ENCODE results near the gene C19orf47. TPM values are rescaled to one million over a fixed set of nuclear protein-coding genes. Genes with fewer than 3 reads are reported as not detected.

The C19orf47 gene
- total RNA-seq, 2 experiments from 2014 or later: 17.5 to 18.0 TPM

DNA sequence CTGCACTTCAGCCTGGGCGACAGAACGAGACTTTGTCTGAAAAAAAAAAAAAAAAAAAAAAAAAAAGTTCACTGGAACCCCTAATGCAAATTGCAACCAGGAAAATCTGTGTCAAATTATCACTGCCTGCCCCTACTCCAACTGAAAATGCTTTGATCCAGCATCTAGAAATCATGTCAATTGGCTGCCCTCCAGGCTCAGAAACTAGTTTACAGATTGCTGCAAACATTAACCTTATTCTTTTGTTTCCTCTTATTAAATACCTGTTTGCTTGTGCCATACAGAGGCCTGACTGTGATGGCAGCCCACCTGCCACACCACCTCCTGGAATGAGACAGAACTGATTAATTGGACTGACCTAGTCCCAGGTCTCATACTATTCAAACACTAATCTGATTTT, 44.4 kb downstream of the C19orf47 start:
- H3K27ac Mint-ChIP-seq: no peak overlapping the region

DNA sequence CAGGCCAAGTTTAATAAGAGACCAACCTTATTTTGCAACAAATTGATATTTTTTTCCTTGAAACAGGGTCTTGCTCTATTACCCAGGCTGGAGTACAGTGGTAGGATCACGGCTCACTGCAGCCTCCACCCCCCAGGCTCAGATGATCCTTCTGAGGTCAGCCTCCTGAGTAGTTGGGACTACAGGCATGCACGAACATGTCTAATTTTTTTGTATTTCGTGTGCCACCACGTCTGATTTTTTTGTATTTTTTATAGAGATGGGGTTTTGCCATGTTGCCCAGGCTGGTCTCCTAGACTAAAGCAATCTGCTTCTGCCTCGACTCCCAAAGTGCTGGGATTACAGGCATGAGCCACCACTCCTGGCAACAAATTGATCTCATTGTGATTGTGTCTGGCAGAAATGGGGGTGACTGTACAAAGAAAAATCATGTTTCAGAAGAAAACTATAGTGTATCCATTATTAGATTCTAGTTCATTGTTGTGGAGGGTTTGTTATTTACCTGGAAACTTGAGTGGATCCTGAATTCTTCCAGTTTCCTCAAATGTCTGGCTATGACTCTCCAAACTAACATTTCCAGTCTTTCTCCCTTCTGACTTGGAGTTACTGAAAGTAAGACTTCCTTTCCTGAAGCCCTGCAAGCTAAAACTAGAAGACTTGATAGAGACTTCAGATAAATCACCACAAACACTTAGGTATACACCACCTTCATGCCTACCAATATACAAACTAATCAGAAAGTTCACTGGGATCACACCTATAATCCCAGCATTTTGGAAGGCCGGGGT, 45.8 kb downstream of the C19orf47 start:
- intact Hi-C loops (cut with micrococcal nuclease): loop anchor here (10.0 kb wide), 1 partner anchor 222 kb away; no protein-coding TSS in a partner anchor
- Mint-ChIP-seq H3K9me3 (no peaks in the 10 kb centered on the region), H3K36me3 (ENCODE audit: low read depth) (no peaks in the 10 kb centered on the region), H3K4me1 (ENCODE audit: low read depth) (peaks cover 2% of the 10 kb centered on the region), H3K27me3 (no peaks in the 10 kb centered on the region), H3K27ac (no peak overlapping the region), H3K4me3 (no peak overlapping the region)
- TF ChIP-seq, protein P1, sequence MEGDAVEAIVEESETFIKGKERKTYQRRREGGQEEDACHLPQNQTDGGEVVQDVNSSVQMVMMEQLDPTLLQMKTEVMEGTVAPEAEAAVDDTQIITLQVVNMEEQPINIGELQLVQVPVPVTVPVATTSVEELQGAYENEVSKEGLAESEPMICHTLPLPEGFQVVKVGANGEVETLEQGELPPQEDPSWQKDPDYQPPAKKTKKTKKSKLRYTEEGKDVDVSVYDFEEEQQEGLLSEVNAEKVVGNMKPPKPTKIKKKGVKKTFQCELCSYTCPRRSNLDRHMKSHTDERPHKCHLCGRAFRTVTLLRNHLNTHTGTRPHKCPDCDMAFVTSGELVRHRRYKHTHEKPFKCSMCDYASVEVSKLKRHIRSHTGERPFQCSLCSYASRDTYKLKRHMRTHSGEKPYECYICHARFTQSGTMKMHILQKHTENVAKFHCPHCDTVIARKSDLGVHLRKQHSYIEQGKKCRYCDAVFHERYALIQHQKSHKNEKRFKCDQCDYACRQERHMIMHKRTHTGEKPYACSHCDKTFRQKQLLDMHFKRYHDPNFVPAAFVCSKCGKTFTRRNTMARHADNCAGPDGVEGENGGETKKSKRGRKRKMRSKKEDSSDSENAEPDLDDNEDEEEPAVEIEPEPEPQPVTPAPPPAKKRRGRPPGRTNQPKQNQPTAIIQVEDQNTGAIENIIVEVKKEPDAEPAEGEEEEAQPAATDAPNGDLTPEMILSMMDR (IDR thresholded peaks at IDR 0.05): no peak
- CTCF ChIA-PET: no interaction called here
- POLR2A ChIA-PET: interaction anchor here (0.7 kb wide), 1 partner anchor 131 kb away, joined by 3 read pairs; no protein-coding TSS in a partner anchor
- DNase-seq (no peak), ATAC-seq (no peak)

More for the DNA sequence above, 44.4 kb downstream of the C19orf47 start:
- H3K27me3 Mint-ChIP-seq: no peaks in the 10 kb centered on the region
- no peaks in the 10 kb centered on the region for H3K9me3 Mint-ChIP-seq
- TF ChIP-seq, protein P1 (IDR thresholded peaks at IDR 0.05): no peak
- H3K4me3 Mint-ChIP-seq: no peak overlapping the region
- intact Hi-C loops (cut with micrococcal nuclease): loop anchor here (10.0 kb wide), 1 partner anchor 221 kb away; no protein-coding TSS in a partner anchor
- DNase-seq: no peak
- peaks cover 2% of the 10 kb centered on the region for H3K4me1 Mint-ChIP-seq (ENCODE audit: low read depth)
- ATAC-seq: no peak
- POLR2A ChIA-PET: no interaction called here
- no peaks in the 10 kb centered on the region for H3K36me3 Mint-ChIP-seq (ENCODE audit: low read depth)
- CTCF ChIA-PET: interaction anchor here (1.0 to 2.7 kb wide), 4 partner anchors 15 to 295 kb away, joined by 3 to 16 read pairs (median 8); no protein-coding TSS in a partner anchor

DNA sequence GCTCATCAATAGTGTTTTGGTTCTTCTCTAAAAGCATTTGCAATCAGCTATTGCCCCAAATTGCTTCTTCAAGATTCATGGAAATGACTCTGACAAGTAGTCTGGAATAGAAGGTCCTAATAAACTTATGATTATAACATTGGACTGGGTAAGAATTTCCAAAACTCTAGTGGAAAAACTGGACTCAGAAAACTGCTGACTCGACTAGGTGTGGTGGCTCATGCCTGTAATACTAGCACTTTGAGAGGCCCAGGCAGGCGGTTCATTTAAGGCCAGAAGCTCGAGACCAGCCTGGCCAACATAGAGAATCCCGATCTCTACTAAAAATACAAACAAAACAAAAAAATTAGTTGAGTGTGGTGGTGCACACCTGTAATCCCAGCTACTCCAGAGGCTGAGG, 47.5 kb downstream of the C19orf47 start:
- ATAC-seq (no peak), DNase-seq (no peak)
- TF ChIP-seq, protein P1 (IDR thresholded peaks at IDR 0.05): no peak
- Mint-ChIP-seq H3K4me1 (ENCODE audit: low read depth) (peaks cover 2% of the 10 kb centered on the region), H3K27me3 (no peaks in the 10 kb centered on the region), H3K36me3 (ENCODE audit: low read depth) (no peaks in the 10 kb centered on the region), H3K27ac (no peak overlapping the region), H3K9me3 (no peaks in the 10 kb centered on the region), H3K4me3 (no peak overlapping the region)
- CTCF ChIA-PET: interaction anchor here (1.4 kb wide), 1 partner anchor 334 kb away, joined by 4 read pairs; no protein-coding TSS in a partner anchor
- POLR2A ChIA-PET: no interaction called here
- intact Hi-C loops (cut with micrococcal nuclease): loop anchor here (10.0 kb wide), 1 partner anchor 224 kb away; no protein-coding TSS in a partner anchor

DNA sequence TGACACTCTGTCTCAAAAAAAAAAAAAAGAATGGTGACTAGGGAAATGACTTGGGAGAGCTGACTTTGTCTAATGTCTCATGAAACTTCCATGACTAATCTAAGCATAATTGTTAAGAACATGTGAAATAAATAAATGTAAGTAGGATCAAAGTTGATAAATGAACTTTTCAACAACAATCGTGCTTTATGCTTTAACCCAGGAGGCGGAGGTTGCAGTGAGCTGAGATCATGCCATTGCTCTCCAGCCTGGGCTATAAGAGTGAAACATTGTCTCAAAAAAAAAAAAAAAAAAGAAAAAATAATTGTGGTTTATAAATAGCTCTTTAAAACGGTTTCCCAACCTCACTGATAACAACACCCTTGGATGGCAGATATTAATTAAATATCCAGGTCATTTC, 50.2 kb downstream of the C19orf47 start:
- H3K27ac Mint-ChIP-seq: no peak overlapping the region
- intact Hi-C loops (cut with micrococcal nuclease): no loop called here
- no peak overlapping the region for H3K4me3 Mint-ChIP-seq
- no peaks in the 10 kb centered on the region for H3K27me3 Mint-ChIP-seq
- no peaks in the 10 kb centered on the region for H3K9me3 Mint-ChIP-seq
- H3K4me1 Mint-ChIP-seq (ENCODE audit: low read depth): no peaks in the 10 kb centered on the region
- ChIA-PET CTCF (no interaction called here), POLR2A (no interaction called here)
- TF ChIP-seq, protein P1 (IDR thresholded peaks at IDR 0.05): no peak
- H3K36me3 Mint-ChIP-seq (ENCODE audit: low read depth): no peaks in the 10 kb centered on the region
- DNase-seq (no peak), ATAC-seq (no peak)

DNA sequence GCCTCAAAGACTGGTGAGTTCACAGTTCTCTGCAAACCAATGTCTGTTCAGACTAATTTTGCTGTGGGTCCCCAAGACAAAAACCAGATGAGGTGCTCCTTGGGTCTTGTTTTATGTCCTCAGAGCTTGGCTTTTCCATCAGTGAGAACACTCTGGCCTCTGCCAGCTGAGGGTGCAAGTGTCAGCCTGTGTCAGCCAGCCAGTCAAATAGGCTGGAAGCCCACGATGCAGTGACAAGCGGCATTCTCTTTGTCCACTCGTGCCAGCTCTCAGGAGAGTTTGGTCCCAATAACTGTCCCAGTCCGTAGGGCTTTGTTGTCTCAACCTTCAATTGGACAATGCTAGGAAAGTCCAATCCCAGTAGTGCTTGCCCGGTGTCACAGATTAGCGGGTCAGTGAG, 53.6 kb downstream of the C19orf47 start:
- ChIA-PET CTCF (no interaction called here), POLR2A (no interaction called here)
- Mint-ChIP-seq H3K4me1 (ENCODE audit: low read depth) (no peaks in the 10 kb centered on the region), H3K27ac (no peak overlapping the region), H3K27me3 (no peaks in the 10 kb centered on the region), H3K9me3 (no peaks in the 10 kb centered on the region), H3K36me3 (ENCODE audit: low read depth) (no peaks in the 10 kb centered on the region), H3K4me3 (no peak overlapping the region)
- intact Hi-C loops (cut with micrococcal nuclease): no loop called here
- ATAC-seq: no peak
- no peak for DNase-seq
- TF ChIP-seq, protein P1 (IDR thresholded peaks at IDR 0.05): no peak
